Measurements from ENCODE around the gene DMD. TPM values are rescaled to one million over a fixed set of nuclear protein-coding genes. Genes with fewer than 3 reads are reported as not detected.
A peak's percentile ranks its signal among the peaks of the same experiment; 100 is the strongest.

DMD gene
- total RNA-seq, 1 donor from 2014 or later, result 22.2 TPM

- H2AFZ ChIP-seq (ENCODE audit: low read depth, low read length), result no peak overlapping the region
- no peak overlapping the region for H3K27ac Mint-ChIP-seq (ENCODE audit: unreplicated experiment)
- H3K4me2 ChIP-seq (ENCODE audit: low read length), result no peak overlapping the region
- H3K36me3 Mint-ChIP-seq (ENCODE audit: low read depth, unreplicated experiment), result no peaks in the 10 kb centered on the region
- H4K20me1 ChIP-seq (ENCODE audit: insufficient read depth, low read length), result no peaks in the 10 kb centered on the region
- H3K27me3 Mint-ChIP-seq (ENCODE audit: low read depth, unreplicated experiment), result no peaks in the 10 kb centered on the region
- DNase-seq (ENCODE audit: low read depth) (no peak), FAIRE-seq (no peak)
- H3K27me3 ChIP-seq (ENCODE audit: insufficient read depth, low read length), result no peaks in the 10 kb centered on the region
- no peaks in the 10 kb centered on the region for H3K36me3 ChIP-seq (ENCODE audit: insufficient read depth, low read length)
- H3K9me3 Mint-ChIP-seq (ENCODE audit: unreplicated experiment), result no peaks in the 10 kb centered on the region
- peaks cover 12% of the 10 kb centered on the region for H3K4me1 Mint-ChIP-seq (ENCODE audit: low read depth, unreplicated experiment)
- H3K4me3 Mint-ChIP-seq (ENCODE audit: unreplicated experiment), result no peak overlapping the region
- no peak overlapping the region for H3K9ac ChIP-seq (ENCODE audit: low read length)
- no peak overlapping the region for H3K27ac ChIP-seq (ENCODE audit: low read depth, low read length)
- TF ChIP-seq CTCF (IDR thresholded peaks at IDR 0.05; ENCODE audit: insufficient read depth, low read depth, low read length), result no peak
- no peak for TF ChIP-seq EZH2 (IDR thresholded peaks at IDR 0.05; ENCODE audit: insufficient read depth, low read length)
- H3K9me3 ChIP-seq (ENCODE audit: insufficient read depth, low read depth, low read length), result no peaks in the 10 kb centered on the region
- H3K4me3 ChIP-seq (ENCODE audit: insufficient read depth, low read depth, low read length), result no peak overlapping the region
- H3K79me2 ChIP-seq (ENCODE audit: insufficient read depth, low read length), result no peaks in the 10 kb centered on the region
- peaks cover 3% of the 10 kb centered on the region for H3K4me1 ChIP-seq (ENCODE audit: insufficient read depth, low read length)
Observed at GRCh38 chrX:31329298-31329697, 1882.1 kb downstream of the DMD start.

GRCh38 chrX:31323658-31324057 is 1887.7 kb downstream of the DMD start:
- peaks cover 4% of the 10 kb centered on the region for H3K4me1 Mint-ChIP-seq (ENCODE audit: low read depth, unreplicated experiment)
- H3K36me3 Mint-ChIP-seq (ENCODE audit: low read depth, unreplicated experiment), result no peaks in the 10 kb centered on the region
- H3K4me3 Mint-ChIP-seq (ENCODE audit: unreplicated experiment), result no peak overlapping the region
- TF ChIP-seq CTCF (IDR thresholded peaks at IDR 0.05; ENCODE audit: insufficient read depth, low read depth, low read length), result no peak
- TF ChIP-seq EZH2 (IDR thresholded peaks at IDR 0.05; ENCODE audit: insufficient read depth, low read length), result no peak
- Histone ChIP-seq H3K4me3 (ENCODE audit: insufficient read depth, low read depth, low read length) (no peak overlapping the region), H3K4me1 (ENCODE audit: insufficient read depth, low read length) (no peaks in the 10 kb centered on the region), H4K20me1 (ENCODE audit: insufficient read depth, low read length) (no peaks in the 10 kb centered on the region), H3K79me2 (ENCODE audit: insufficient read depth, low read length) (no peaks in the 10 kb centered on the region), H3K27me3 (ENCODE audit: insufficient read depth, low read length) (no peaks in the 10 kb centered on the region), H3K27ac (ENCODE audit: low read depth, low read length) (no peak overlapping the region), H3K36me3 (ENCODE audit: insufficient read depth, low read length) (no peaks in the 10 kb centered on the region), H3K9me3 (ENCODE audit: insufficient read depth, low read depth, low read length) (no peaks in the 10 kb centered on the region), H3K4me2 (ENCODE audit: low read length) (no peak overlapping the region), H3K9ac (ENCODE audit: low read length) (no peak overlapping the region), H2AFZ (ENCODE audit: low read depth, low read length) (no peak overlapping the region)
- no peaks in the 10 kb centered on the region for H3K27me3 Mint-ChIP-seq (ENCODE audit: low read depth, unreplicated experiment)
- DNase-seq (ENCODE audit: low read depth), result no peak
- H3K27ac Mint-ChIP-seq (ENCODE audit: unreplicated experiment), result peak overlapping the region; percentile 31
- peak; percentile 75 for FAIRE-seq
- no peaks in the 10 kb centered on the region for H3K9me3 Mint-ChIP-seq (ENCODE audit: unreplicated experiment)

GRCh38 chrX:31320740-31321139 is 1890.6 kb downstream of the DMD start:
- FAIRE-seq (peak; percentile 20), DNase-seq (ENCODE audit: low read depth) (no peak)
- H3K4me1 ChIP-seq (ENCODE audit: insufficient read depth, low read length), result no peaks in the 10 kb centered on the region
- H3K4me2 ChIP-seq (ENCODE audit: low read length), result no peak overlapping the region
- no peak overlapping the region for H2AFZ ChIP-seq (ENCODE audit: low read depth, low read length)
- Mint-ChIP-seq H3K9me3 (ENCODE audit: unreplicated experiment) (no peaks in the 10 kb centered on the region), H3K27me3 (ENCODE audit: low read depth, unreplicated experiment) (no peaks in the 10 kb centered on the region), H3K4me1 (ENCODE audit: low read depth, unreplicated experiment) (peaks cover 4% of the 10 kb centered on the region), H3K4me3 (ENCODE audit: unreplicated experiment) (no peak overlapping the region), H3K27ac (ENCODE audit: unreplicated experiment) (no peak overlapping the region), H3K36me3 (ENCODE audit: low read depth, unreplicated experiment) (no peaks in the 10 kb centered on the region)
- no peak overlapping the region for H3K27ac ChIP-seq (ENCODE audit: low read depth, low read length)
- no peaks in the 10 kb centered on the region for H3K9me3 ChIP-seq (ENCODE audit: insufficient read depth, low read depth, low read length)
- no peaks in the 10 kb centered on the region for H3K27me3 ChIP-seq (ENCODE audit: insufficient read depth, low read length)
- TF ChIP-seq EZH2 (IDR thresholded peaks at IDR 0.05; ENCODE audit: insufficient read depth, low read length) (no peak), CTCF (IDR thresholded peaks at IDR 0.05; ENCODE audit: insufficient read depth, low read depth, low read length) (no peak)
- no peaks in the 10 kb centered on the region for H3K79me2 ChIP-seq (ENCODE audit: insufficient read depth, low read length)
- no peaks in the 10 kb centered on the region for H4K20me1 ChIP-seq (ENCODE audit: insufficient read depth, low read length)
- no peak overlapping the region for H3K4me3 ChIP-seq (ENCODE audit: insufficient read depth, low read depth, low read length)
- no peak overlapping the region for H3K9ac ChIP-seq (ENCODE audit: low read length)
- H3K36me3 ChIP-seq (ENCODE audit: insufficient read depth, low read length), result no peaks in the 10 kb centered on the region

Measured in astrocyte (in vitro differentiated cells and primary cell).